Osteocyte (in vitro differentiated cells): ENCODE results near the gene NLRC4. TPM values are rescaled to one million over a fixed set of nuclear protein-coding genes. Genes with fewer than 3 reads are reported as not detected.
"Not testable (repeated sequence)": the region's sequence is repeated elsewhere in the genome, so short reads cannot be mapped to it uniquely, and the experiment has no call there.

ENCODE experiments used
- DNase-seq: peaks from one replicate; pipeline ENCODE4 v3.0.0; 2021; ENCODE audit warnings: mixed read lengths; ENCODE audit not compliant: unreplicated experiment; ENCODE audit errors: extremely low spot score
- H3K27ac Mint-ChIP-seq: one replicate; pipeline ENCODE4 v1.8.0; 2021; ENCODE audit warnings: mild to moderate bottlenecking, mixed read lengths; ENCODE audit not compliant: unreplicated experiment
- H3K27me3 Mint-ChIP-seq: one replicate; pipeline ENCODE4 v1.8.0; 2021; ENCODE audit warnings: mixed read lengths; ENCODE audit not compliant: unreplicated experiment
- H3K36me3 Mint-ChIP-seq: one replicate; pipeline ENCODE4 v1.8.0; 2021; ENCODE audit warnings: mixed read lengths; ENCODE audit not compliant: unreplicated experiment
- H3K4me1 Mint-ChIP-seq: one replicate; pipeline ENCODE4 v1.8.0; 2021; ENCODE audit warnings: mixed read lengths; ENCODE audit not compliant: unreplicated experiment
- H3K4me3 Mint-ChIP-seq: one replicate; pipeline ENCODE4 v1.8.0; 2021; ENCODE audit warnings: mild to moderate bottlenecking, moderate library complexity, mixed read lengths; ENCODE audit not compliant: unreplicated experiment
- H3K9me3 Mint-ChIP-seq: one replicate; pipeline ENCODE4 v1.8.0; 2021; ENCODE audit warnings: mixed read lengths; ENCODE audit not compliant: unreplicated experiment
- CTCF ChIP-seq: fragments of 200-600 bp; sonication (generic); IDR thresholded peaks from 2 replicates; pipeline ENCODE4 v1.5.0; 2021; ENCODE audit warnings: antibody characterized with exemption, mild to moderate bottlenecking, moderate library complexity
- total RNA-seq: library from RNA; stranded (reverse); gene quantifications from 2 replicates; pipeline ENCODE4 v1.2.1, GENCODE V29; 2021

NLRC4 gene
- total RNA-seq, 1 donor from 2014 or later = not detected

- Mint-ChIP-seq H3K27me3 (no peaks in the 10 kb centered on the region), H3K4me3 (no peak overlapping the region), H3K9me3 (no peaks in the 10 kb centered on the region), H3K4me1 (peaks cover 18% of the 10 kb centered on the region), H3K27ac (peak overlapping the region; percentile 43), H3K36me3 (peaks cover 12% of the 10 kb centered on the region)
- no peak for TF ChIP-seq CTCF
- no peak for DNase-seq
Observed at GRCh38 chr2:32289165-32289999, 24.7 kb upstream of the NLRC4 start.

GRCh38 chr2:32284321-32284720, 19.6 kb upstream of the NLRC4 start:
- no peaks in the 10 kb centered on the region for H3K27me3 Mint-ChIP-seq
- H3K4me1 Mint-ChIP-seq = peaks cover 23% of the 10 kb centered on the region
- DNase-seq = no peak
- peaks cover 27% of the 10 kb centered on the region for H3K36me3 Mint-ChIP-seq
- no peak overlapping the region for H3K27ac Mint-ChIP-seq
- H3K9me3 Mint-ChIP-seq = no peaks in the 10 kb centered on the region
- no peak for TF ChIP-seq CTCF
- no peak overlapping the region for H3K4me3 Mint-ChIP-seq

GRCh38 chr2:32278478-32278853, 13.8 kb upstream of the NLRC4 start:
- H3K27ac Mint-ChIP-seq = peak overlapping the region; percentile 97
- H3K27me3 Mint-ChIP-seq = peaks cover 8% of the 10 kb centered on the region
- no peaks in the 10 kb centered on the region for H3K9me3 Mint-ChIP-seq
- peaks cover 25% of the 10 kb centered on the region for H3K4me1 Mint-ChIP-seq
- DNase-seq = no peak
- peak overlapping the region; percentile 96 for H3K4me3 Mint-ChIP-seq
- H3K36me3 Mint-ChIP-seq = peaks cover 14% of the 10 kb centered on the region
- TF ChIP-seq CTCF = no peak

GRCh38 chr2:32277674-32278477, 13.2 kb upstream of the NLRC4 start, which contains the start of gene YIPF4:
Gene YIPF4 (plus strand): TSS chr2:32277904. CDS start chr2:32278156, 252 bp downstream.
- no peaks in the 10 kb centered on the region for H3K9me3 Mint-ChIP-seq
- H3K4me1 Mint-ChIP-seq = peaks cover 21% of the 10 kb centered on the region
- peak within 1 kb of the TSS; percentile 97 for H3K27ac Mint-ChIP-seq
- no peak for TF ChIP-seq CTCF
- H3K36me3 Mint-ChIP-seq = peaks cover 10% of the 10 kb centered on the region
- peak; percentile 95 for DNase-seq
- H3K27me3 Mint-ChIP-seq = peaks cover 11% of the 10 kb centered on the region
- H3K4me3 Mint-ChIP-seq = peak within 1 kb of the TSS; percentile 96

- DNase-seq = no peak
- TF ChIP-seq CTCF = no peak
- H3K4me3 Mint-ChIP-seq = peak overlapping the region; percentile 96
- peaks cover 21% of the 10 kb centered on the region for H3K4me1 Mint-ChIP-seq
- peak overlapping the region; percentile 97 for H3K27ac Mint-ChIP-seq
- H3K36me3 Mint-ChIP-seq = peaks cover 10% of the 10 kb centered on the region
- no peaks in the 10 kb centered on the region for H3K9me3 Mint-ChIP-seq
- H3K27me3 Mint-ChIP-seq = peaks cover 11% of the 10 kb centered on the region
Observed at GRCh38 chr2:32277363-32277673, 12.6 kb upstream of the NLRC4 start.

GRCh38 chr2:32275790-32276189, 11.1 kb upstream of the NLRC4 start:
- H3K4me1 Mint-ChIP-seq = peaks cover 20% of the 10 kb centered on the region
- H3K36me3 Mint-ChIP-seq, DNase-seq, H3K27ac Mint-ChIP-seq, H3K4me3 Mint-ChIP-seq, H3K9me3 Mint-ChIP-seq: not testable (repeated sequence)
- H3K27me3 Mint-ChIP-seq = peaks cover 13% of the 10 kb centered on the region
